ENCODE data around the gene NPC1.

- TF ChIP-seq POLR2A (IDR thresholded peaks at IDR 0.05; ENCODE audit: low read depth, low read length) (no peak), POLR2AphosphoS5 (IDR thresholded peaks at IDR 0.05; ENCODE audit: low read depth, low read length) (no peak)
Measured at GRCh38 chr18:23536204-23536603, 50.1 kb downstream of the NPC1 start.
